Activated naive CD4-positive, alpha-beta T cell (primary cell): ENCODE measurements around the gene SMYD2.
"Not testable (repeated sequence)": the region's sequence is repeated elsewhere in the genome, so short reads cannot be mapped to it uniquely, and the experiment has no call there.

Experiments
- DNase-seq, 4 experiments: peaks; one replicate each; lab custom pipeline; 2025; lab: John Stamatoyannopoulos, UW

SMYD2 gene

DNA sequence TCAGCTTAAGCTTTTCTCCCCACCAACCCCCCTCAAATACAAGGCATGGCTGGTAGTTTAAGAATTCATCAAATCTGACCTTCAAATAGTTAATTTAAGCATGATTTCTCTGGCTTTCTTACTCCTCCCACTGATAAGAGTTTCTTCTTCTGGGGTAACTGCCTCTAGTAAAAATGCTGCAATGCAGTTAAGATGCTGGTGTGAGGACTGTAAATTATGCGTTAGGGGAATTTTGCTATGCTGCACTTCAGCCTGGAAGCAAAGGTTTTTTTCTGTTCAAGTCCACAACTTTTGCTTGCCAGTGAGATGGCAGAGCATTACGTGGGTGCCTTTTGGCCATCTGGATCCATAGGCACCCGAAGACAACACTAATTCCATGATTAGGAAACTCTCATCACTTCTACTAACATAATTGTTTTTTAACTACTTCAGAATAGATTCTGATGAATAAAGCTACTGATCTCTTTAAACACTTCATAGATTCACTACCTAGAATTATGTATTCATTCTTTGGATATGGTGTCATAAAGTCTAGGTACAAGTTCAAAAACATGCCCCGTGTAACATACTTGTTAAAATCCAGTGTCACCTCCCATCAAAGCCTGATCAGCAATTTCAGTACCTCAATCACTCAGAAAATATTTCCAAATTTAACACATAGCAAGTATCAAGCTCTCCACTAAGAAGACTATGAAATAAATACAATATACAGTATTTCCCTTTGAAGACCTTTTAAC is 8.8 kb upstream of the SMYD2 start:
- no peak for DNase-seq

DNA sequence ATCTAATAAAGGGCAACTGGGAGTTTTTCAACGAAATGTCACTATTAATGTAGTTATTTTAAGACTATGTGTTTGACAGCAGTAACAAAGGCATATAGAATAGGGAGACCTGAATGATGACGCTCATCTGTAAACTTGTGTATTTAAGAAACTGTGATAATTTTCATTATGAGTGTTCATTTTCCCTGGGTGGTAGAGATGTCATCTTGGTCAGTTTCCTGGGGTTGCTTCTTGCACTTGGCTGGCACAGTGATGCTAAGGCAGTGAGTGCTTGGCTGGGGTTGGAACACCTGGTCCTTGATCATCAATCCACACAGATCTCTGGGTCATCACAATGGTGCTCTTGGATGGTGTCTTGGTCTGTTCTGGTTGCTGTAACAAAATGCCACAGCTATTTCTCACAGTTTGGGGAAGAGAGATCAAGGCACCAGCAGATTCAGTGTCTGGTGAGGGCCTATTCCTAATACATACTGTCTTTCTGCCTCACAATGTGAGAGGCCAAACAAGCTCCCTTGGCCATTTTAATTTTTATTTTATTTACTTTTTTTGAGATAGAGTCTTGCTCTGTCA is 7.9 kb upstream of the SMYD2 start:
- no peak for DNase-seq

DNA sequence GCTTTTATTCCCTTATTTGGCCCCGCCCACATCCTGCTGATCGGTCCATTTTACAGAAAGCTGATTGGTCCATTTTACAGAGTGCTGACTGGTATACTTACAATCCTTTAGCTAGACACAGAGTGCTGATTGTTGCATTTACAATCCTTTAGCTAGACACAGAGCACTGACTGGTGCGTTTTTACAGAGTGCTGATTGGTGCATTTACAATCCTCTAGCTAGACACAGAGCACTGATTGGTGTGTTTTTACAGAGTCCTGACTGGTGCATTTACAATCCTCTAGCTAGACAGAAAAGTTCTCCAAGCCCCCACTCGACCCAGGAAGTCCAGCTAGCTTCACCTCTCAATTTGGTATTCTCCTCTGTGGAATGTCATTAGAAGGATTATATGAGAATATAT is 5.3 kb upstream of the SMYD2 start:
- not testable (repeated sequence) for DNase-seq

DNA sequence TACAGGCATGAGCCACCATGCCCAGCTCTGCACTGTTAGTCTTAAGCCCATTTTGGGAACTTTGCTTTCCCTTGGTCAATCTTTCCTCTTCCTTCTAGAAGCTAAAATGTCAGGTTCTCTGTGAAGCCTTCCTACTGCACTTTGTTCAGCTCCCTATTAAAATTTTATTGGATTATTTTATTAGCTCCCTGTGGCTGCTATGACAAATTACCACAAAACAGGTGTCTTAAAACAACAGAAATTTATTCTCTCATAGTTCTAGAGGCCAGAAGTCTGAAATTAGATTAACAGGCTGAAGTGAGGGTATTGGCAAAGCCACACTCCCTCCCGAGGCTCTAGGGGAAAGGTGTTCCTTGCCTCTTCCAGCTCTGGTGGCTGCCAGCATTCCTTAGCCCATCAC is 4.2 kb upstream of the SMYD2 start:
- no peak for DNase-seq

DNA sequence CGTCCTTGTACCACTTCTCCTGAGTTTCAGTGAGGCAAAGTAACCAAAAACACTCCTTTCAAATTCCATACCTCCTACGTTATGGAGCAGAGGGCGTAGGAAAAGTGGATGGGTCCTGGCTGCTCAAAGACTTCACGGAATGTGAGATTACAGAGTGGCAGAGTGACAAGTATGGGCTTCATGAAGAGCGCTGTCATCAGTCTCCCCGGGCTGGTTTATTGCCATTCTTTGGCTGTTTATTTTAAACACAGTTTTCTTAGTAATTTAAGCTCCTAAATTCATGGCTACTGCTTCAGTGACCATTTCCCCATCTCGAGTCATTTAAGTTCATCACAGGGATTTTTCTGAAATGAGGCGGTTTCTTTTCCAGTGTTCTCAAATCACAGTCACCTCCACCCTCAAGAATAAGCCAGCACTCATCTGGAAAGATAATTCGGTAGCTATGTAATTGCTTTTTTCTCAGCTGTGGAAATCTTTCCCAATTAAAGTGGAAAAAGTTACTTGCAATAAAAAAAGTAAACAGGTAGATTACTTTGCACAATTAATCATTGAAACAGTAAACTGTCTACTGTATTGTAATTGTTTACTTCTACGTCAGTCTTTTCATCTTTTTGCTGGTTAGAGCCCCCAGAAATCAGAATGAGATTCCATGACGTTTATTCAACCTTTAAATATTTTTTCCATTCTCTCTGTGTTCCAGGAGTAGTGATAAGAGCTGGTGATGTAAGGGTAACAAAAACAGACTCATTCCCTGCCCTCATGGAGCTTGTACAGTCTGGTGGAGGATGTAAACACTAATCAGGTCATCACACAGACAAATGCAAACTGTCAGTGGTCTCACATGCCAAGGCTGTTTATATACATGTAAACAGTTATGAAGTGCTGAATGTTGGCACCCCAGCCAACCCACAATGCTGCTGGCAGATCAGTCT is 3.0 kb upstream of the SMYD2 start:
- no peak for DNase-seq

DNA sequence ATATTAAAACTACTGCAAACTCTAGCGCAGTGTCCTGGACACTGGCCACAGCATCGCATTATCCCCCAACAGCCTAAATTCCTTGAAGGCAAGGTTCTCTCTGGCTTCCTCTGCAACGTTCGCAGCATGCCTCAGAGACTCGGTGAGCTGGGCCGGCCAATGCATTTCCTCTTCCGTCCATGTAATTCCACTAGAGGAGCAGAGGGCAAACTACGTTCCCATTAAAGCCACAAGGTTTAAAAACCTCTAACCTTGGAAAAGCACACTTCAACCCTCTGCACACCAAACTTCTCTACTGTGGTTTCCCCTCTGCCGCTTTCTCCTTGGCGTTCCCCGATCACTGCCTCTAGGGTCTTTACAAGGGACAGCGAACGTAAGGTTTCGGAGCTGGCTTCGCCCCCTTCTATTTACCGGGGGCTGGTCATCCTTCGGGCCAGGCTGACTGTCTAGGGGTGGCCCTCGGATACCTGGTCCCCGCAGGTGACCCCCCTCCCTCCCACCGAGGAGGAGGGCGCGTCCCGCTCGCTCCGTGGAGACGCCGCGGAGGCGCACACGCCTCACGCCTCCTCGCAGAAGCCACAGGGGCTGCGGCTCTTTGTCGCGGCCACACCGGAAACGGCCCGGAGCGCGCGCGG is 456 bp upstream of the SMYD2 start:
- DNase-seq: peak in 2 of 4 experiments; percentile 20 to 23

DNA sequence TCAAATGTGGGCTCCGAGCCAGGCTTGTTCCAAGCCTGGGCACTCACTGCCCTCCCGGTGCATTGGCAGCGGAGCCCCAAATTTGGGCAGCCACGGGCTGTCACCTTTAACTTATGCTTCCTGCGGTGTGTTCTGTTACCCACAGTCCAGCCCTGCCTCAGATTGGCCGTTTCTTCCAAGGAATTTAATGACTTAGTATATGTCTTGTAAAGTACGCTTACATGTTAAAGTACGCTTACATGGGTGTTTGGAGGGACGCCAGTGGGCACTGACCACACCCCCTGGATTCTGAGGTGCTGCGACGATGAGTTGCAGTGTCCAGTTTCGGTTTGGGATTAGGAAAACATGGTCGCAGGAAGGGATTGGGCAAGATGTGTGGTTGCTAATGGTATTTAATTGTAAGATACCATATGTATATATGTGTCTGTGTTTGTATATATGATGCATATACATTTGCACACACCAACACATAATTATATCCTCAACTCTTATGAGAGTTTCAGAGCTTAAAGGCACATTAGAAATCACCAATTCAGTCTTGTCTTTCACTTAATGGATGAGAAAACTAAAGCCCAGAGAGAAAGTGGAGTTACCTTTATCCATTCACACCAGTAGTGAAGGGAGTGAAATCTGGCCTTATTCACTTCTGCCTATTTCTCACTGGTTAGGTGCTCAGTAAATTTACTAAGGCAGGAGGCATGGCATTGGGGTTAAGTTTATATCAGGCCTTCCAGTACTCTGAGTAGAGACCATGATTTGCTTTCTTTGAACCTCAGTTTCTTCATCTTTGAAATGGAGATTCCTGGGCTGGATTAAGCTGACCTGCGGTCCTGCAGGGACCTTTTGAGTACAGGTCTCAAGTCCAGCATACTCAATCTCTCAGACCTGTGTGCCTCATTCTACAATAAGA is 1.0 kb downstream of the SMYD2 start:
- no peak for DNase-seq

DNA sequence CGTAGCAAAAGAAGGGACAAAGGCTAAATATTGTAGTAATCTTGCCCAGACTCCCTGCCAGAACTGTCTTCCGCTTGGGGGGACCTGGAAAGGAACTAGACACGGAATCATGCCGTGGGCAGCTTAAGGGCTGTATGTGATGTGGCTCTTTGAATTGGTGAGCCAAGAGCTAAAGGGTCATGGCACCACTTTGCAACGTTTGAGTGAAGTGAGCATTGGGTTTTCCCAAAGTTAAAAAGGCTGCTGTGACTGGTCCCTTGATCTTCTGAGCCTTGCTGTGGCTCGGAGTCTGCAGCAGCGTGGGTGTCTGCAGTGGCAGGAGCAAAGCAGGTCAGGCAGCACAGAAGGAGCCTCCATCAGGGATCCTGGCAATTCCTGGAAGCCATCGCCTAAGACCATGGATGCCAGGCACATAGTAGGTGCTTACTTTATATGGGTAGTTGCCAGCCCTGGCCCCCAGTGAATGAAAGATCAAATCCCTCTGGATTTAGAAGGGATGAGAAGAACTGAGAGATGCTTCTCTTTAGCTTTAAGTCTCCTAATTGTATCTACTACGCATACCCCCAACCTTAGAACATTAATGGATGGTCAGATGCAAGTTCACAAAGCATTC is 1.8 kb downstream of the SMYD2 start:
- DNase-seq: no peak

DNA sequence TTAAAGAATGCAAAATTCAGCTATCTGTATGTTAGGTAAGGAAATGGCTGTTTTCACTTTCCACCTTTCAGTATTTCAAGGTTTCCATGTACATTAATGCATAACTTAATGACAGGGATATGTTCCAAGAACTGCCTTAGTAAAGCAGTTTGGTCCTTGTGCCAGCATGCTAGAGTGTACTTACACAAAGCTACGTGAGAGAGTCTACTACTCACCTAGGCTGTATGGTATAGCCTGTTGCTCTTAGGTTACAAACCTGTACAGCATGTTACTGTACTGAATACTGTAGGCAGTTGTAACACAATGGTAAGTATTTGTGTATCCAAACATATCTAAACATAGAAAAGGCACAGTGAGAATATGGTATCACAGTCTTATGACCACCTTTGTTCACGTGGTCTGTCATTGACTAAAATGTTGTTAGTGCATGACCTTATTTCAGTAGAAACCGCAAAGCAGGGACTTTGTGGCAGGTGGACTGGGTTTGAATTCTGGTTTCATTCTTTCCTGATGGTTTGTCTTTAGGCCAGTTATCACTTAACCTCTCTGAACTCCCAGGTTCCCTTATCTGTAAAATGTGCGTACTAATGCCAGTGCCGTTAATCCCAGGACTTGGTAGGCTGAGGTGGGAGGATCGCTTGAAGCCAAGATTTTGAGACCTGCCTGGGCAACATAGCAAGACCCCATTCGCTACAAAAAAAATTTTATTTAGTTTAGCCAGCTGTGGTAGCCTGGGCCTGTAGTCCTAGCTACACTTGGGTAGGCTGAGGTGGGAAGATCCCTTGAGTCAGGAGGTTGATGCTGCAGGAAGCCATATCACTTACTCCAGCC is 4.9 kb downstream of the SMYD2 start:
- DNase-seq: no peak

DNA sequence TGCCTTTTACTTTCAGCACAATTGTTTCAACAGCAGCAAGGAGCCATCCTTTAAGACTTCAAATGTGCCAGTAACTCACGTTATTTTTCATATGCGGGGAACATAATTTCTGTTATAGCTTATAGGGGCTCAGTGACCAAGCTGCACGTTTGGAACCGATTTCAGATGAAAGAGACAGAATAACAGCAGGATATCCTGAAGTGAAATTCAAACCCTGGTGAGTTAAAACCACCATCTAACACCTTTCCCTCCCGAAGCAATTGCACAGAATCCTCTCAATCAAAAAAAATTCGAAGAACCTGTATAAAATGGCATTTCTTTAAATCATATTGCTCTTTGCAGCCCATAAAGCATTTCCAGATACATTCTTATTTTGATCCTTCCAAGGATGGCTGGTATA is 6.9 kb downstream of the SMYD2 start:
- no peak for DNase-seq

DNA sequence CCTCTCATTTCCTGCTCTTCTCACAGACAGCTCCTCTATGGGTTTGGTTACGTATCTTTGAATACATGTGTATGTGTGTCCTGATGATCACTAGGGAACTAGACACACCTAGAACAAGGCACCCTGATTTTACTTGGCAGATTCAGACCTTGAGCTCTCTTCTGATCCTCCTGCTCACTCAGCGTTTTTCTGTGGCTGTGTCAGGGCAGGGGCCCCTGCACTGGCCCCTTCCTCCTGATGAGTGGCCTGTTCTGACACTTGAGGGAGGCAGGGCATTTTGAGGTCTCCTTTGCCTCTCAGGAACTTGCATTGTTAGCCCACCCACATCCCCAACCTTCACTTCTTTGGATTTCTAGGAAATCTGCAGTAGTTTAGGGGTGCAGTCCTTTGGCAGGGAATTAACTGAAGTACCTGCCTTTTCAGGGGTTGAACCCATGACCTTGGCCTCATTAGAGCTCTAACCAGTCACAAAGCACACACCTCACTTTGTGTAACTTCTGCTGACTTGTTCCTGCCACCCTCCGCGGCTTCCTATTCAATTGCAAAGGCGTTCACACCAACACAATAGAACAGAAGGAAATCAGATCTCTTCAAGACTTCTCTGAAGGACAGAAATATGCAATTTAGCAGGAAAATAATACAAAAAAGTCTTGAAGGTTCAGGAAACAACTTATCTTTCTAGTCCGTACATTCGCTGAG is 8.8 kb downstream of the SMYD2 start:
- no peak for DNase-seq

DNA sequence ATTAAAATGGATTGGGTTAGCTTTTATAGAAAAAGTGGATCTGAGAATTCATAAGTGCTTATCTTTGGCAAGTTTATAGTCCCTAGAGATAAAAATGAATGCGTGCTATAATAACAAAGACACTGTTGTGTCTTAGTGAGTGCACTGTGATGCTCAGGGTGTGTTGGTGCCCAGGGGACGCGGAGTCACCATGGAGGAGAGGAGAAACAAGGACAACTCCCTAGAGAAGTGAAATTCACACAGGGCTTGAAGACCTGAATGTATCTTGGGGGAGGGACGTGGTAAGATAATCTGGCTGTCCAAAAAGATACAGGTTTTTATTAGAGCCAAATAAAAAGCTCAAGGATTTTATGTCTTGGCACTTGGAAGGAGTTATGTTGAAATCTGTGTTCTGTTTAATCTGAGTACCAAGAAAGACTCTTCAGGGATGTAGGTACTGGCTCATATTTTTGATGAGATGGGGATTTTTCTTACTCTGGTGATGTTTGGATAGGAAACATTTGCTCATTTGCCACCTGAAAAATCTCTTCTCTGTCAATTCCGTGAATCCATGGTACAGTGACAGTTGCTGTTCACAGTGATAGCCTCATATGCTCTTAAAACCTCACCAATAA is 9.6 kb downstream of the SMYD2 start:
- DNase-seq: no peak

DNA sequence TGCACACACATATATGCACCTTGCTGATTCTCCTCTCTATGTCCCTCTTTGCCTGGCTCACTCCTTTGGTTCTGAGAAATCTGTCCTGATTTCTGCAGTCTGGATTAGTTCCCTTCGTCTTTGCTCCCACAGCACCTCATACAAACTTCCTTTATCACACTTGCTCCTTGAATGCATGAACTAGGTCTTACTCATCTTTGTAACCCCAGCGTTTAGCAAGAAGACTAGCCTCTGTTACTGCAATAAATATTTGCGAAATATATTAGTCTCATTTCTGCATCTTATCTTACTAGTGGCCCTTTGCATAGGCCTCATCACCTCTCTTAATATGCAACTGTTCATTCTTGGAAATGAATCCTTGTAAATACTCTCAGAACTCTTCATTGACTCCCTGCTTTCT is 11.4 kb downstream of the SMYD2 start:
- no peak for DNase-seq

DNA sequence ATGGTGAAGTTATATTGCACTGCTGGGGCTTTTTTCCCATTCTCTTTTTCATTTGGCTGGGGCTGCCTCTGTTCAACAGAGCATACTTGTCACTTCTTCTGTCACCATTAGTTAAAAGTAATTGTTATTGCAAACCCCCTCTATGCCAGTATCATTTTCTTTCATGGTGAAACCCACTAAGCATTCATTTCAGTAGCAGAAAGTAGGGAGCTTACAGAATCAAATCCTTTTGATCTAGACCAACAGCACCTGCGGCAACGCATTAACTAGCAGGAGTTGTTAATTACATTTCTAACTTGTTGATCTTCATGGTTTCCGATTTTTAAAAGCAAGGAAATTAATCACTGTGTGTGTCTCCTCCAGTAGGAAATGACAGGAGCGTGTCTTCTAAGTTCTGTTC is 15.0 kb downstream of the SMYD2 start:
- no peak for DNase-seq

DNA sequence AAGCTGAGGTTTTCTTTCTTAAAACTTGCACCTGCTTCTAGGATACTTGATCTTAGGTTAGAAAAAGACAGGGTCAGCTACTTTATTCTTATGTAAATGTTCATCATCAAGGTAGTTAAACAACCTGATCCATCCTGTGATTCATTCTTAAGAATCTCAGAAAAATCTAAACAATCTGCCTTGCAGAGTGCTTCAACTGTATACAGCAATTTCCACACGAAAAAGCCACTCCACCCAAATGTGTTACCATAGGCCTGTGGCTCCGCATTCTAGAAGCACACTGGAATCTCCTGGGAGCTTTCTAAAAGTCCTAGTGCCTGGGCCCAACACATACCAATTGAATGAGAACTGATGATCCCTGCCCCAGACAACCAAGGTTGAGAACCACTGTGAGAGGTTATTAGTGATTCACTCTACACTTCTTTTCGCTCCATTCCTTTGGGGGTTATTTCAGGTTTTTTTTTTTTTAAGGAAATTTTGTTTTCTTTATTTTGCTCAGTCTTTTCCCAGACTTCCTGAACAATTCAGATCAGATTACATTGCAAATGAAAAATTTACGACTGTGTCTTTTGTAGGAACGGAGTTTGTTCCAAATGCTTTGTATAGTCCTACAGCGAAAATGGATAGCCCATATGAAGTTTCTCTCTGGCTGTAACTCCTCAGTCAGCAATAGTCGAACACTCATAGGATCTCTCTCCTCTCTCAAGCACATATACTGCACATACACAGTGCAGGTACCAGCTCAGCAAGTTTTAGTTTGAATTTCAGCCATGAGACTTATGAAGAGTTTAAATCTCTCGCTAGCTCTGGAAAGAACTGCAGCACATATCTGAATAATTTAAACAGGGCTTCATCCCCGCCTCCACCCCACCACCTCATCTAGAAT is 16.1 kb downstream of the SMYD2 start:
- no peak for DNase-seq

DNA sequence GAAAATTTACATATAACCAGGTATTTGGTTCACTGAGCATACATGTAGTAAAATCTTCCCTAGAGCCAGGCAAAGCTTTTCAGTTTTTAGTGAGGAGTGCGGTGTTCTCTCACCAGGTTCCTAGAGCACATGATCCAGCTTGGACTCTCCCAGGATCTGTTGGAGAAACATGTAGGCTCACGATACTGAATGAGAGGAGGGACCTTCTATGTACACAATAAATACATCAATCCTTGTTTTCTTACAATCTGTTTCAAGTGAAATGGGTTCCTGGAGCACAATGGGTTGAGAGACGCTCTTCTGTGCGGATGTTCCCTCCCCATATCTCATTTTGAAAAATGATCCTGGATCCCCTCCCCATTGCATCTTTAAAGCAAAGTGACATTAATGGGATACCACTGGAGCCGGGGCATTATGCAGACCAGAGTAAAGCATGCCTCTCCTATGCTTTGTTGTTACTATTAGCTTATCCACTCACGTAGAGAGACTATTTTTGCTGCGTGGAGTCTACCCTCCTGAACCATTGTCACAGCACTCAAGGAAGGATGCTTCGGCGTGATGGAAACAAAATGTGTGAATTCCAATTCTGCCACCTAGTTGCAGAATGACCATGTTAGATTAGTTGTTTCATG is 19.3 kb downstream of the SMYD2 start:
- no peak for DNase-seq

DNA sequence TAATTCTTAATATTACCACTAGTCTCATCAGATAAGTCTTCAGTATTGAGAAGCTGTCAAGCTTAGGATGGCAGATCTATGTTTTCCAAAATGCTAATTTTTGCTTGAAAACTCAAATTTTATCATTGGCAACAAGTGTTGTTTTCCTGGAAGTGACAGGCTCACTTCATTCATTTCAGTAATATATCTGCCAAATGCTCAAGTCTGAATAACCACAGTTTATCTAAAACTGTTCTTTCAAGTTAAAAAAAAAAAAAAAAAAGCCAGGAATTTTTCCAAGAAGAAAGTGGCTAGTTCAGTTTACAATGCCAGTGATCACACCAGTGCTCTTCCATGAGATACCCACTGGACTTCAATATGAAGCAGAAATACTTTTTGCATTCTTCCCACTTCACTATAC is 20.6 kb downstream of the SMYD2 start:
- no peak for DNase-seq
